ENCODE measurements around the gene GALNT9.

DNA sequence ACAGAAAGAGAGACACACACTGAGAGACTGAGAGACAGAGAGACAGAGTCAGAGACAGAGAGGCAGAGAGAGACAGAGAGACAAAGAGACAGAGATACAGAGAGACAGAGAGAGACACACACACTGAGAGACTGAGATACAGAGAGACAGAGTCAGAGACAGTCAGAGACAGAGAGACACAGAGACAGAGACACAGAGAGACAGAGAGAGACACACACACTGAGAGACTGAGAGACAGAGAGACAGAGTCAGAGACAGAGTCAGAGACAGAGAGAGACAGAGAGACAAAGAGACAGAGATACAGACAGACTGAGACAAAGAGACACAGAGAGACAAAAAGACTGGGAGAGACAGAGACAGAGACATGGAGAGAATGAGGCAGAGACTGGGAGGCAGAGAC, 90.0 kb downstream of the GALNT9 start:
- no peak for TF ChIP-seq SMC3 (conservative IDR thresholded peaks at IDR 0.05; ENCODE audit: poor library complexity)
- TF ChIP-seq, protein P1, sequence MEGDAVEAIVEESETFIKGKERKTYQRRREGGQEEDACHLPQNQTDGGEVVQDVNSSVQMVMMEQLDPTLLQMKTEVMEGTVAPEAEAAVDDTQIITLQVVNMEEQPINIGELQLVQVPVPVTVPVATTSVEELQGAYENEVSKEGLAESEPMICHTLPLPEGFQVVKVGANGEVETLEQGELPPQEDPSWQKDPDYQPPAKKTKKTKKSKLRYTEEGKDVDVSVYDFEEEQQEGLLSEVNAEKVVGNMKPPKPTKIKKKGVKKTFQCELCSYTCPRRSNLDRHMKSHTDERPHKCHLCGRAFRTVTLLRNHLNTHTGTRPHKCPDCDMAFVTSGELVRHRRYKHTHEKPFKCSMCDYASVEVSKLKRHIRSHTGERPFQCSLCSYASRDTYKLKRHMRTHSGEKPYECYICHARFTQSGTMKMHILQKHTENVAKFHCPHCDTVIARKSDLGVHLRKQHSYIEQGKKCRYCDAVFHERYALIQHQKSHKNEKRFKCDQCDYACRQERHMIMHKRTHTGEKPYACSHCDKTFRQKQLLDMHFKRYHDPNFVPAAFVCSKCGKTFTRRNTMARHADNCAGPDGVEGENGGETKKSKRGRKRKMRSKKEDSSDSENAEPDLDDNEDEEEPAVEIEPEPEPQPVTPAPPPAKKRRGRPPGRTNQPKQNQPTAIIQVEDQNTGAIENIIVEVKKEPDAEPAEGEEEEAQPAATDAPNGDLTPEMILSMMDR (IDR thresholded peaks at IDR 0.05; ENCODE audit: poor library complexity, severe bottlenecking): no peak
- no peak for TF ChIP-seq EP300 (conservative IDR thresholded peaks at IDR 0.05; ENCODE audit: poor library complexity, severe bottlenecking)
- TF ChIP-seq RAD21 (conservative IDR thresholded peaks at IDR 0.05): no peak
